WI38 (cell line): ENCODE results near the gene PNMA6A.

Experiments used
- H3K4me3 ChIP-seq: 2 replicates; pipeline ENCODE4 v1.5.1; 2011; ENCODE audit warnings: low read depth, mild to moderate bottlenecking, control low read depth, low read length
- CTCF ChIP-seq: IDR thresholded peaks from 2 replicates; pipeline ENCODE4 v1.5.1; 2012; ENCODE audit warnings: low read depth, mild to moderate bottlenecking, control low read depth, low read length

The PNMA6A gene

GRCh38 chrX:153055871-153056749, 16.1 kb upstream of the PNMA6A start, which contains the start of gene PNMA3:
Gene PNMA3 (plus strand): TSS chrX:153056470. CDS start chrX:153057056, 586 bp downstream.
- no peak for TF ChIP-seq CTCF
- H3K4me3 ChIP-seq, result no peak within 1 kb of the TSS

- no peak for TF ChIP-seq CTCF
- no peak overlapping the region for H3K4me3 ChIP-seq
These were observed 15.0 kb upstream of the PNMA6A start for GRCh38 chrX:153057281-153057680.

GRCh38 chrX:153059191-153060094, 12.8 kb upstream of the PNMA6A start:
- TF ChIP-seq CTCF, result no peak
- no peak overlapping the region for H3K4me3 ChIP-seq

- H3K4me3 ChIP-seq, result no peak overlapping the region
- TF ChIP-seq CTCF, result no peak
These were observed 12.2 kb upstream of the PNMA6A start for GRCh38 chrX:153060095-153060445.

- no peak overlapping the region for H3K4me3 ChIP-seq
- TF ChIP-seq CTCF, result no peak
These were observed 10.5 kb upstream of the PNMA6A start for GRCh38 chrX:153061732-153062131.

- TF ChIP-seq CTCF, result no peak
- H3K4me3 ChIP-seq, result no peak overlapping the region
These were observed 8.9 kb upstream of the PNMA6A start for GRCh38 chrX:153063315-153063714.
